Erythroblast (primary cell): ENCODE results near the gene PPP2R3A.

ENCODE experiments used
- GATA1 ChIP-seq: IDR thresholded peaks from 2 replicates; pipeline ENCODE4 v1.6.1; 2011; ENCODE audit warnings: low read depth, mild to moderate bottlenecking, control low read depth, low read length, moderate library complexity
- POLR2A ChIP-seq: IDR thresholded peaks from 2 replicates; pipeline ENCODE4 v1.6.1; 2011; ENCODE audit warnings: mild to moderate bottlenecking, low read length

GRCh38 chr3:135929670-135930069 is 35.9 kb upstream of the PPP2R3A start:
- TF ChIP-seq GATA1 (no peak), POLR2A (no peak)
